Measurements from ENCODE around the gene FGF4. TPM values are rescaled to one million over a fixed set of nuclear protein-coding genes. Genes with fewer than 3 reads are reported as not detected.

The FGF4 gene
- total and polyA plus RNA-seq, 2 donors (not counting 3 experiments of a cell fraction or from before 2014, with no cell fraction given), result not detected

GRCh38 chr11:69781241-69781640 is 6.1 kb upstream of the FGF4 start:
- Histone ChIP-seq H3K27ac (ENCODE audit: insufficient read depth, low read depth, low read length) (no peak overlapping the region), H3K9me1 (replicated peaks; ENCODE audit: control insufficient read depth, extremely low read depth, insufficient read depth, low read length) (no peaks in the 10 kb centered on the region), H3K27me3 (ENCODE audit: control insufficient read depth in 2 of 2, insufficient read depth in 2 of 2, low read length in 2 of 2) (peaks cover 3 to 11% of the 10 kb centered on the region in 2 experiments), H3K4me3 (replicated peaks in 1 of 3; ENCODE audit: insufficient read depth in 1 of 3, low read depth in 1 of 3, low read length in 3 of 3) (no peak overlapping the region), H2AFZ (ENCODE audit: low read depth, low read length) (no peak overlapping the region), H3K9ac (replicated peaks; ENCODE audit: extremely low read depth, insufficient read depth, low read length) (no peak overlapping the region), H3K36me3 (ENCODE audit: control insufficient read depth in 2 of 2, extremely low read depth in 1 of 2, insufficient read depth in 2 of 2, low read length in 2 of 2) (no peaks in the 10 kb centered on the region), H3K79me2 (ENCODE audit: control insufficient read depth, insufficient read depth, low read length) (no peaks in the 10 kb centered on the region), H3K9me3 (replicated peaks; ENCODE audit: control insufficient read depth, insufficient read depth, low read length) (no peaks in the 10 kb centered on the region), H3K4me2 (ENCODE audit: insufficient read depth, low read length) (no peak overlapping the region), H3K4me1 (ENCODE audit: control insufficient read depth, extremely low read depth, insufficient read depth, low read length) (no peaks in the 10 kb centered on the region), H4K20me1 (replicated peaks; ENCODE audit: control insufficient read depth, extremely low read depth, insufficient read depth, low read length) (no peaks in the 10 kb centered on the region)
- dilution Hi-C loops (cut with MboI; ENCODE audit: extremely low pct_ligation_motif_present, low sequenced_read_pairs) (no loop called here), intact Hi-C loops (cut with micrococcal nuclease) (no loop called here)
- no TSS peak for BruUV-seq (replicated peaks)
- no peak for FAIRE-seq
- no peak for DNase-seq (ENCODE audit: low read depth, low spot score)
- CTCF ChIA-PET, result no interaction called here
- POLR2A ChIA-PET, result no interaction called here
- TF ChIP-seq POLR2AphosphoS5 (IDR thresholded peaks at IDR 0.05; ENCODE audit: insufficient read depth, low read depth, low read length) (no peak), MYC (IDR thresholded peaks at IDR 0.05; ENCODE audit: low read depth, low read length) (no peak), EZH2 (IDR thresholded peaks at IDR 0.05; ENCODE audit: borderline replicate concordance, low read depth, low read length, severe bottlenecking) (no peak), POLR2A (IDR thresholded peaks at IDR 0.05; ENCODE audit: low read depth, low read length) (no peak), FOS (IDR thresholded peaks at IDR 0.05; ENCODE audit: borderline replicate concordance, insufficient read depth, low read length) (no peak), JUN (IDR thresholded peaks at IDR 0.05; ENCODE audit: borderline replicate concordance, insufficient read depth, insufficient read length, low read depth) (no peak), GATA2 (IDR thresholded peaks at IDR 0.05; ENCODE audit: insufficient read depth, insufficient read length, low read depth, low read length) (no peak), CTCF (IDR thresholded peaks at IDR 0.05; ENCODE audit: extremely low read depth in 1 of 2, insufficient read depth in 1 of 2, low read depth in 1 of 2, low read length in 2 of 2) (no peak)
- TF ChIP-seq, protein P1, sequence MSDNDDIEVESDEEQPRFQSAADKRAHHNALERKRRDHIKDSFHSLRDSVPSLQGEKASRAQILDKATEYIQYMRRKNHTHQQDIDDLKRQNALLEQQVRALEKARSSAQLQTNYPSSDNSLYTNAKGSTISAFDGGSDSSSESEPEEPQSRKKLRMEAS (IDR thresholded peaks at IDR 0.05; ENCODE audit: insufficient read depth, insufficient read length), result no peak

Measured in endothelial cell of umbilical vein (primary cell).